MM.1S (cell line): ENCODE data around the gene SRM.

Experiments used
- CTCF ChIP-seq: fragments of 300-600 bp; sonication (generic); IDR thresholded peaks from 2 replicates; pipeline ENCODE4 v1.5.1; 2016; ENCODE audit warnings: antibody characterized with exemption, low read length, mixed read lengths
- EZH2 ChIP-seq: fragments of 300-600 bp; sonication (generic); optimal IDR thresholded peaks from 2 replicates; pipeline ENCODE3; 2017; ENCODE audit warnings: low read depth, mild to moderate bottlenecking, antibody characterized with exemption, low read length, mixed read lengths
- EZH2phosphoT487 ChIP-seq: fragments of 300-600 bp; sonication (generic); IDR thresholded peaks from 2 replicates; pipeline ENCODE4 v1.6.1; 2018; ENCODE audit warnings: antibody characterized with exemption, low read length

DNA sequence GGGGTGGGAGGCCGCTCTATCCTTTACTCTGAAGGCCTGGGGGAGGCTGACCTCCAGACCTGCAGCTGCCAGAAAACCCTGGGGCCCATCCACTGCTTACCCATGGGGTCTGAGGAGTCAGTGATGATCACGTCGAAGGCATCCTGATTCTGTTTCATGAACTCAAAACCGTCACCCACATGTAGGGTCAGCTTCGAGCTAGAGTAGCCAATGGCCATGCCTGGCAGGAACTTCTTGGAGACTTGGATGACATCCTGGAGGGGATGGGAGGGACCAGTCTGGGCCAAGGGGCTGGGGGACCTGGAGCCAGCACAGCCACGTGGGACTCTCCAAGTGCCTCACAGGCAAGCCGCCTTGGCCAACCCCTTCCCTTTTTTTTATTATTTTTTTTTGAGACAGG is 3.3 kb downstream of the SRM start:
- TF ChIP-seq CTCF (no peak), EZH2phosphoT487 (no peak), EZH2 (no peak)
